Retina (tissue), 1 donor: Measurements from ENCODE around the gene TEX36.
A peak's percentile ranks its signal among the peaks of the same experiment; 100 is the strongest.
"Not testable (repeated sequence)": the region's sequence is repeated elsewhere in the genome, so short reads cannot be mapped to it uniquely, and the experiment has no call there.

ENCODE experiments used
- DNase-seq: peaks from one replicate; pipeline ENCODE4 v3.0.0-alpha.2; 2016

TEX36 gene

DNA sequence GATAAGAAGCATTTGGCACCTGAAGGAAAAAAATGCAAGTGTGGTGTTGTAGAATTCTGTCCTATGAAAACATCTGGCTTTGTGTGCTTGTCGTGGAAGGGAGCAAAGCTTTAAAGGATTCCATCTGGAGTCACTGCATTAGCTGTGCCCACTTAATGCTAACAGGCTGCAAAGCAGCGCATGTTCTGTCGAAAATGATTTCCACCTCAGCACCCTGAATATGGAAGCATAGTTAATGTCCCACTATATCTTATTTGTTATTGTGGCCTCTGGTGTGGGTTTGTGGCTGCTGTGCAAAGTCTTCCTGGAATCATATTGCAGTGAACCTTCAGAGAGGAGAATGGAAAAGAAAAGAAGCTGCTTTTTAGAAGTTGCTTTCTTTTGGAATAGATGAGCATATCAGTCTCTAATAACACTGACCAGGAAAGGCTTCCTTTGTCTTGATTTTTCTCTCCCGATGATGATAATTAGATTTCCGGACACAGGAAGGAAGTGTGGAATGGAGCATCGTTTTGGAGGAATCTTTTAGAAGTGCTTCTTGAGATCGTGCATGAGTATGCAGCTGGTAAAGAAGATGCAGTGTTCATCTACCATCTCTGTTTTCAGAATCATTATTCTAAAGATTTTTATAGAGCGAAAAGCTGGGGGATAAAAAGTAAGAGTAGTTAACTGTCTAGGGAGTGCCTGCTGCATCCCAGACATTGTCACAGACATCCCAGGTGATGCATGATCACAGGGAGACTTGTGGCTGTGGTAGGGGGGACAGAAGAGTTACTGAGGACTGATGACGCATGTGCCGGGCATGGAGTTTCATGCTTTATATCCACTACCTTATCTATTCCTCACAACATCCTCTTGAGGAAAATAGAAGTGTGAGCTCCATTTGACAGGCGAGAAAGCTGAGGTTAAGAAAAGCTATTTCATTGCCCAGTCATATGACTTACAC lies 54.6 kb downstream of the TEX36 start:
- DNase-seq = peak; percentile 21

DNA sequence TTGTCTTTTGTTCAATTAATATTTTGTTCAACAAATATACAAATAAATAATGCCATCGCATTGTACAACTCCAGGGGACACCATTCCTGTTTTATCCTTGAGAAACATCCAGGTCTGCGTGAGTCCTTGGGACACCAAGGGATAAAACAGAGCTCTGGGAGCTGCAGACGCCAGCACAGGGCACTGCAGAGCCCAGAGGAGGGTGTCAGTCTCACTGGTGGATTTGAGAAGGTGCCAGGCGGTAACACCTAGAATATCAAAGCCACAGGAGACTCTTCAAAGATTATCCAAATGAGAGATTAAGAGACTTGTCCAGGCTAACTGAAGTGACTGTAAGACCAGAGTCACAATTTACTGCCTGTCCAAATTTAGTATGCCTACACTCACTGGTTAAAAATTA lies 55.3 kb downstream of the TEX36 start:
- DNase-seq = no peak

DNA sequence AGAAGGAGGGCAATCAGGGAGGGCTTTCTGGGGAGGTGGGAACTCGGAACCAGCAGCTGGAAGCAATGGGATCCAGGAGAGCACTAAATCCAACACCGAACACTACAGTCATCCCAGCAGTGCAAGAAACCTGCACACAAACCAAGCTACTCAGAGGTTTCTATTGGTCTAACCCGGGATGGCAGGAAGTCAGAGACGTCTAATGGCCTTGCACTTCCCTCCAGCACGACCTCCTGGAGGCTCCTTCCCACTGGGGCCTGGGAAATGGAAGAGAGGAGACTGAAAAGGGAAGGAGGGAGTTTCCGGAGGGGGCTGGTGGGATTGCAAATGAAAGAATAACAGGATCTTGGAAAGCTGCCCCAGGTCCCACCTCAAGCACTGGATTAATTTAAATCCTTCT lies 56.3 kb downstream of the TEX36 start:
- no peak for DNase-seq

DNA sequence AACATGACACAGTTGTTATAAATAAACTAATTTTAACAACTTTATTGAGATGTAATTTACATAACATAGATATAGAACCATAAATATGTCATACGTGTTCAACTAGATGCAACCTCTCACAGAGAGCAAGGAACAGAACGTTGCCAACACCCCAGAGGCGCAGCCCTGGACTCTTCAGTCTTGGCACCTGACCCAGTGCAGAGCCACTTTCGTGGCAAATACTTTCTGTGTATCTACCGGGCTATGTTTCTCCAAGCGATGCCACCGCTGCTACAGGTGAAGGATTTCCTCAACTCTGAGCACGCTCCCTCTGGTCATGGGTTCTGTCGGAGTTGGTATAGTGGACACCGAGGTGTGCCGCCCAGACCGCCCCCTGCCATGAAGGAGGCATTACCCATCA lies 57.4 kb downstream of the TEX36 start:
- no peak for DNase-seq

DNA sequence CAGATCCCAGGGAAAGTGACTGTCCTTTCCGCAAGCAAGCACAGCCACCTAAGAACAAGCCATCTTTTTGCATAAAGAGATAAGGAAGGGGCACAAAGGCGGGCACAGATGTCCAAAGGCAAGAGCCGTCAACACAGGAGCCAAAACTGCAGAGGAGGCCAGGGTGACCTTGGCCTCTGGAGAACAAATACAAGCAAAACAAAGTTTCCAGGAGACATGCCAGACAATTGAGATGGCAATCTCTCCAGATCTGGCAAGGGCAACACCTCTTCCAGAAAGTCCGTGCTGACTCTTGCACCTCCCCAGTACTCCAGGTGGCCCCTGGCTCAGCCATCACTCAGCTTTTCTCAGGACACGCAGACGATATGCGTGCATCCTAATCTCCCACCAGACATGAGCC lies 58.2 kb downstream of the TEX36 start:
- no peak for DNase-seq

DNA sequence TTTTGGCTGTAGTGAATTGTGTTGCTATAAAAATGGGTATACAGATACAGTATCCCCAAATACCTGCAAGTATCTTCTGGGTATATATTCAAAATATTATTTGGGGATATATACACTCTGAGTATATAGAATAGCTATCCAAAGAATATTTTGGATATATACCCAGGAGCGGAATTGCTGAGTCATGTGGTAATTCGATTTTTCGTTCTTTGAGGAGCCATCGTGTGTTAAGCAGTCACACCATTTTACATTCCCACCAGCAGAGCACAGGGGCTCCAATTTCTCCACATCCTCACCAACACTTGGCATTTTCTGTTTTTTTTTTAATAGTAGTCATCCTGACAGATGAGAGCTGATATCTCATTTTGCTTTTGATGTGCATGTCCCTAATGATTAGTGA lies 61.9 kb downstream of the TEX36 start:
- DNase-seq = no peak

DNA sequence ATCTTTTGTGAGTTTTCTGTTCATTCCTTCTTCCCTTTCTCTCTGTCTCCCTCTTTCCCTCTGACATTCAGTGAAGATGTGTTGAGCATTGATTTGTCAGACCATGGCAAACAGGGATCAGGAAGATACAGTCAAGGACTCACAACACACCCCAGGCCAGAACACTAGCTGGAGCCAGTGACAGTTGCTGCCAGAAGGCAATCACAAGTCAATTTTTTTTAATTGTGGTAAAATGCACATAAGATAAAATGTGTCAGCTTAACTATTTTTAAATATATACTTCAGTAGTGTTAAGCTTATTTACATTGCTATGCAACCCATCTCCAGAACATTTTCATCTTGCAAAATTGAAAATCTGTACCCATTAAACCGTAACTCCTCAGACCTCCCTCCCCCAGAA lies 62.6 kb downstream of the TEX36 start:
- no peak for DNase-seq

DNA sequence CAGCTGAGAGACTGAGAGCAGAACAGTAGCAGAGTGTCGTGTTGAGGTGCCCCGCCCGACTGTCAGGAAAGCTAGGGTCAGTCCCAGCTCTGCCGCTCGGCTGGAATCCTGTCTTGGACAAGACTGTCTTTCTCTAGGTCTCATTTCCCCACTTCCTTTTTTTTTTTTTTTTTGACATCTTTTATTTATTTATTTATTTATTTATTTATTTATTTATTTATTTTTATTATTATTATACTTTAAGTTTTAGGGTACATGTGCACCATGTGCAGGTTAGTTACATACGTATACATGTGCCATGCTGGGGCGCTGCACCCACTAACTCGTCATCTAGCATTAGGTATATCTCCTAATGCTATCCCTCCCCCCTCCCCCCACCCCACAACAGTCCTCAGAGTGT lies 69.9 kb downstream of the TEX36 start:
- DNase-seq = not testable (repeated sequence)

DNA sequence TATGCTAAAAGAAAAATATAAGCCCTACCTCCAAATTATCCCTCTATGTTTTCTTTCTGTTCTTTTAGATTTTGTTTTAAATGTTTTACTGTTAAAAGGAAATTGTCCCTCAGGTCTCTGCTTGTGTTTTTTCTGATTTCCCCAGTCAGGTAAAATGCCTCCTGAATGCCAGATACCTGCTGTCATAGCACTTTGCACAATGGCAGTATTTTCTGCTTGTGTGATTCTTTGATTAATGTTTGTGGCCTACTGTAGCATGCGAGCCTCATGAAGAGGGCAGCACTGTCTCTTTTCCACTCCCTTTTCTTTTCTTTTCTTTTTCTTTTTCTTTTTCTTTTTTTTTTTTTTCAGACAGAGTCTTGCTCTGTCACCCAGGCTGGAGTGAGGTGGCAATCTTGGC lies 71.2 kb downstream of the TEX36 start:
- no peak for DNase-seq

DNA sequence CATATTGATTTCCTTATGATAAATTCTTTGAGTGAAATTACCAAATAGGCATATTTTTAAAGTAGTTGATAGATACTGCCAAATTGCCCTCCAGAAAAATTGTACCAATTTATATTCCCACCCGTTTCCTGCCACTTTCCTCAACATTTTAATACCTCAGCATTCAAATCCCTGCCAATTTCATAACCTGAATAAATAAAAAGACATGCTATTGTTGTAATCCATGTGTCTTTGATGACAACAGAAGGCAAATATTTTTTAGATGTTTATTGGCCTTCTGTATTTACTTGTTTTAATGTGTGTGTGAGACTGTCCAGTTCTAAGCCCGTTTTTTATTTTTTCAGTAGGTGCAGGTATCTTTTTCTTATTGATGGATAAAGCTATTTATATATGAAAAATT lies 71.7 kb downstream of the TEX36 start:
- no peak for DNase-seq

DNA sequence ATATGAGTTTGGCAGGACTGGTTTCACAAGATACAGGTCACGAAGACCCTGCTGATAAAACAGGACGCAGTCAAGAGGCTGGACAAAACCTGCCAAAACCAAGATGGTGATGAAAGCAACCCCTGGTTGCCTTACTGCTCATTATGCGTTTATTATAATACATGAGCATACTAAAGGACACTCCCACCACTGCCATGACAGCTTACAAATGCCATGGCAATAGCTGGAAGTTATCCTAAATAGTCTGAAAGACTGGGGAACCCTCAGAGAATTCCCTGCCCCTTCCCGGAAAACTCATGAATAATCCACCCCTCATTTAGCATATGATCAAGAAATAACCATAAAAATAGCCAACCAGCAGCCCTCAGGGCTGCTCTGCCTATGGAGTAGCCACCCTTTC lies 73.1 kb downstream of the TEX36 start:
- DNase-seq = no peak

DNA sequence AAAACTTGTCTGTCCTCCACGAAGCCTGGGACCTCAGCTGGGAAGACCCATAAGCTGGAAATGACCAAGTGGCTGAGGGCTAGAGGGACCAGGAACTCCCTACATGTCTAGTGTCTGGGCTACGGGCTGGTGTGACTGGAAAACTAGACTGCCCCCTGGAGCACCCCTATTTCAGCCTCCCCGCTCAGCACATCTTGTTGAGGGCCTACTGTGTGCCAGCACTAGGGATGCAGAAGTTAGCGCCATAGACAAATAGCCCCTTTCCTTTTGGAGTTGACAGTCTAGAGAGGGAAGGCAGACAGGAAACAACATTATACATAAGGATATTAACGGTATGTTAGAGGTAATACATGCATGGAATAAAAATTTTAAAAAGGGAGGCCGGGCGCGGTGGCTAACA lies 74.5 kb downstream of the TEX36 start:
- no peak for DNase-seq

DNA sequence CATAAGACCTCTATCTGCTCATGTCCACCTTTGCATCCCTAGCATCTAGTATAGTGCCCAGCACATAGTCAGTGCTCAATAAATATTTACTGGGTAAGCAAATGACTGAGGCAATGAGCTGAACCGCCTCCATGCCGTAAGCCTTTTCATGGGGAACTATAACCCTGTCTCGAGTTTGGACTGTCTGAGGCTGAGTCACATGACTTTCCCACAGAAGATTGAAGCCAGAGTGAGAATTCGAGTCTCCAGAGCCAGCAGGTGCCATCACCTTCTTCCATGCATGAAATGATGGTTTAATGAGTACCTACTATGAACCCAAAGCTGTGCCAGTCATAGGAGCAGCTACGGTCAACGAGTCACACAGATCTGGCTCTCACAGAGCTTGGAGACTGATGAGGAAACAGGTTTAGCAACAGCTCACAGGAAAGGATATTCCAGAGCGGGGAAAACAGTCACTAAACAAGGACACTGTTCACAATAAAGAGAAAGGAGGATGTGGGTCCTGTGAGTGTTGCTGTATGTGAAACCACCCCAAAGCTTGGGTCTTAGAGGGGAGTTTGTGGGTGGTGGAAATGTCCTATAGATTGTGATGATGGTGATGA lies 75.2 kb downstream of the TEX36 start:
- DNase-seq = no peak

DNA sequence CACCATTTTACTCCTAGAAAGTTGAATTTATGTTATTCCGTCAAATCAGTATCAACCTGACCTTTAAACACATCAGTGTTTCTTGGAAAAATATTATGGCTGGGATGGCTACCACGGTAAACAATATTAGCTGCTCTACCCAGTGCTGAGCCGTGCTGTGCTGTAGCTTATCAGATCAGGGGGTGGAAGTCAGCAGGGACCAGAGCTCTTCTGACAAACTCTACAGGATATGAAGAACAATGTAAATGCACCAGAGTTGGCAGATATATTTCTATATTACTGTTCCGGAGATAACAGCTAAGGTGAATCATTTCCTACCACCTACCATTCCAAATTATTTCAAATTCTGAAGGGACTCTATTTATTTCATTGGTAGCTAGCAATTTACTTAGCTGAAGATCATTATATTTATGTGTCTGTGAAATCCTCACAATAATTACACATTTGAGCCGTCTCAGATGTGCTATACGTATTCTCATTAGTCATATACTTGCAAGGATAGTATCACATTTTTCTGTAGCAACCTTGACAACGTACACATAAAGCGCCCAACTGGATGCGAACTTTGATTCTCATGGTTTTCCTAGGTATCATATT lies 76.5 kb downstream of the TEX36 start:
- DNase-seq = no peak
